COLO668 (cell line): Measurements from ENCODE around the gene INO80C.

Experiments
- DNase-seq: peaks from one replicate; lab custom pipeline; 2025; ENCODE audit not compliant: unreplicated experiment; lab: John Stamatoyannopoulos, UW

The INO80C gene

DNA sequence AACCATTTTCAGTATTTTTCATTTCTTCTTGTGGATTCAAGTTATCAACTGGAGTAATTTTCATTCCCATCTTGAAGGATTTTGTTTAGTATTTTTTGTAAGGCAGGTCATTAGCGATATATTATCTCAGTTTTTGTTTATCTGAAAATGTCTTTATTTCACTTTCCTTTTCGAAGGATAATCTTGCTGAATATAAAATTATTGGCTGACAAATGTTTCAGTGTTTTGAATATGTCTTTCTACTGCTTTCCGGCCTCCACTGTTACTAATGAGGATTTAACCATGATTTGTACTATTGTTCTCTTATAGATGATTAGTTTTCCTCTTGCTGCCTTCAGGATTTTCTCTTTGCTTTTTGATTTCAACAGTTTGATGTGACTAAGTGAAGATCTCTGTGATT lies 62.4 kb downstream of the INO80C start:
- no peak for DNase-seq

- DNase-seq: no peak
These were observed 65.2 kb downstream of the INO80C start for GRCh38 chr18:35432565-35433001.

DNA sequence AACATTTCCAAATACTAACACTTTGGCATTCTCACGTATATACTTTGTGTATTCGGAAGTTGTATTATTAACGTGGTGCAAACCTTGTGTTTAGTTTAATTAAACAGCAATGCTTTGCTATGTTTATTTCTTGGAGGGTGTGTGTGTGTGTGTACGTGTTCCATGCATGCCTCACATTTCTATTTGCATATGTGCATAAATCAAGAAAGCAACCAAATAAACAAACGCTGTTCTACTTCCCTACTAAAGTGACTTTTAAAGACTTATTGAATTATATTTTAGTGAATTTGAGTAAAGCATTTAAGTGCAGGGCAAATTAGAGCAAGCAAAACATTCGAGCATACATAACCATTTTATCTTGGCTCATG lies 66.4 kb downstream of the INO80C start:
- DNase-seq: no peak

GRCh38 chr18:35430721-35431373 lies 66.9 kb downstream of the INO80C start:
- no peak for DNase-seq

GRCh38 chr18:35426786-35427185 lies 71.0 kb downstream of the INO80C start:
- no peak for DNase-seq

GRCh38 chr18:35424356-35424755 lies 73.4 kb downstream of the INO80C start:
- no peak for DNase-seq

- DNase-seq: no peak
These were observed 75.5 kb downstream of the INO80C start for GRCh38 chr18:35422237-35422636.

DNA sequence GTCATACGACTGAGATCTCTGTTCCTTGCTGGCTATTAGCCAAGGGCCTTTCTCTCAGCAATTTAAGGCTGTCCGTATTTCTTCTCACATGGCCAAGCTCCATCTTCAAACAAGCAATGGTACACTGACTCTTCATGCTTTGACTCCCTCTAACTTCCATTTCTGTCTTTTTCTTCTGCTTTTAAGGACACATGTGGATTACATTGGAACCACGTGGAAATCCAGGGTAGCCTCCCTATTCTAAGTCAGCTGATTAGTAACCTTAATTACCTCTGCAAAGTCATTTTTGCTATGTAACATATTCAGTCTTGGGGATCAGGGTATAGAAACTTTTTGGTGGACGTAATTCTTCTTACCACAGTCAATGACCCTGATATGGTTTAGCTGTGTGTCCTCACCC lies 79.2 kb downstream of the INO80C start:
- DNase-seq: no peak
